Thyroid gland (tissue), 4 donors: ENCODE results near the gene RBFA. TPM values are rescaled to one million over a fixed set of nuclear protein-coding genes. Genes with fewer than 3 reads are reported as not detected.

Experiments used
- DNase-seq, 2 donors: peaks; one replicate each; pipeline ENCODE4 v3.0.0-alpha.2; 2019
- H3K27ac ChIP-seq, 3 donors: fragments of 200-600 bp; sonication (generic); 1 replicate in 2 of 3; 2 replicates in 1 of 3; pipeline ENCODE4 v1.5.1; 2016 to 2019; ENCODE audit warnings: mild to moderate bottlenecking in 1 of 3, moderate library complexity in 1 of 3
- H3K27me3 ChIP-seq: fragments of 200-600 bp; sonication (generic); one replicate; pipeline ENCODE4 v1.5.1; 2019
- H3K36me3 ChIP-seq, 2 donors: fragments of 200-600 bp; sonication (generic); one replicate each; pipeline ENCODE4 v1.5.1; 2016 to 2019
- H3K4me1 ChIP-seq, 2 donors: fragments of 200-600 bp; sonication (generic); one replicate each; pipeline ENCODE4 v1.5.1; 2017 to 2019
- H3K4me3 ChIP-seq, 3 donors: fragments of 200-600 bp; sonication (generic); replicated peaks in 1 of 3; 1 replicate in 2 of 3; 2 replicates in 1 of 3; pipeline ENCODE4 v1.5.1; 2016; ENCODE audit warnings: mild to moderate bottlenecking in 1 of 3
- H3K9me3 ChIP-seq: fragments of 200-600 bp; sonication (generic); one replicate; pipeline ENCODE4 v1.5.1; 2017
- CTCF ChIP-seq, 6 experiments: fragments of 200-600 bp in 3 of 6; fragments of 450-650 bp in 3 of 6; sonication (generic) in 3 of 6; IDR thresholded peaks; one replicate each; pipeline ENCODE4 v1.5.1; 2016 to 2019; ENCODE audit warnings: antibody characterized with exemption in 6 of 6, mild to moderate bottlenecking in 2 of 6, inconsistent platforms in 1 of 6, moderate library complexity in 1 of 6
- POLR2A ChIP-seq, 2 donors: fragments of 450-650 bp; IDR thresholded peaks; one replicate each; pipeline ENCODE4 v1.6.1; 2017; ENCODE audit warnings: antibody characterized with exemption in 2 of 2, mild to moderate bottlenecking in 2 of 2, moderate library complexity in 1 of 2
- WGBS, 2 donors: methylation state at CpG; one replicate each; pipeline ENCODE4 v1.1.5; 2017; 5-methylcytosine and 5-hydroxymethylcytosine counted together
- intact Hi-C: fragments of 100-400 bp; cut with DNase I; formaldehyde crosslinking; loops from one replicate; pipeline ENCODE4 v1.15.1; 2023
- total RNA-seq, 4 donors: library from RNA; depleted of rRNA; stranded (reverse); fragments of >200 nt; gene quantifications; one replicate each; pipeline ENCODE4 v1.2.3, GENCODE V29; 2016

RBFA gene
- total RNA-seq, 4 donors from 2014 or later: 23.5 to 36.5 (median 35.2) TPM

GRCh38 chr18:80037869-80038630 is 3.8 kb downstream of the RBFA start:
- Histone ChIP-seq H3K4me3 (no peak overlapping the region), H3K9me3 (no peaks in the 10 kb centered on the region), H3K4me1 (peaks cover 8 to 12% of the 10 kb centered on the region in 2 donors), H3K36me3 (peaks cover 0 to 7% of the 10 kb centered on the region in 2 donors), H3K27me3 (no peaks in the 10 kb centered on the region), H3K27ac (no peak overlapping the region)
- intact Hi-C loops: no loop called here
- DNase-seq: no peak
- 89 to 90% methylated on average over 15 to 17 of the region's 17 CpGs for WGBS, 2 donors
- TF ChIP-seq CTCF (IDR thresholded peaks at IDR 0.05) (no peak), POLR2A (IDR thresholded peaks at IDR 0.05) (no peak)

- Histone ChIP-seq H3K9me3 (no peaks in the 10 kb centered on the region), H3K4me1 (peaks cover 0 to 2% of the 10 kb centered on the region in 2 donors), H3K4me3 (no peak overlapping the region), H3K27me3 (no peaks in the 10 kb centered on the region), H3K27ac (no peak overlapping the region), H3K36me3 (peaks cover 7 to 11% of the 10 kb centered on the region in 2 donors)
- 96 to 97% methylated on average over 3 of the region's 3 CpGs for WGBS, 2 donors
- DNase-seq: no peak
- intact Hi-C loops: no loop called here
- TF ChIP-seq CTCF (IDR thresholded peaks at IDR 0.05) (no peak), POLR2A (IDR thresholded peaks at IDR 0.05) (no peak)
Observed at GRCh38 chr18:80040515-80040914, 6.3 kb downstream of the RBFA start.

GRCh38 chr18:80041424-80041823 is 7.2 kb downstream of the RBFA start:
- WGBS, 2 donors: 87 to 91% methylated on average over 11 of the region's 11 CpGs
- Histone ChIP-seq H3K36me3 (peaks cover 7 to 11% of the 10 kb centered on the region in 2 donors), H3K4me1 (no peaks in the 10 kb centered on the region), H3K27ac (no peak overlapping the region), H3K27me3 (no peaks in the 10 kb centered on the region), H3K9me3 (no peaks in the 10 kb centered on the region), H3K4me3 (no peak overlapping the region)
- no peak for DNase-seq
- TF ChIP-seq CTCF (IDR thresholded peaks at IDR 0.05) (no peak), POLR2A (IDR thresholded peaks at IDR 0.05) (no peak)
- intact Hi-C loops: no loop called here

- Histone ChIP-seq H3K4me3 (no peak overlapping the region), H3K4me1 (no peaks in the 10 kb centered on the region), H3K9me3 (no peaks in the 10 kb centered on the region), H3K27me3 (no peaks in the 10 kb centered on the region), H3K27ac (no peak overlapping the region), H3K36me3 (peaks cover 7 to 11% of the 10 kb centered on the region in 2 donors)
- intact Hi-C loops: no loop called here
- DNase-seq: no peak
- TF ChIP-seq CTCF (IDR thresholded peaks at IDR 0.05) (no peak), POLR2A (IDR thresholded peaks at IDR 0.05) (no peak)
- 88 to 92% methylated on average over 4 of the region's 4 CpGs for WGBS, 2 donors
Observed at GRCh38 chr18:80042785-80043184, 8.6 kb downstream of the RBFA start.

- Histone ChIP-seq H3K36me3 (peaks cover 5 to 7% of the 10 kb centered on the region in 2 donors), H3K27me3 (no peaks in the 10 kb centered on the region), H3K4me1 (no peaks in the 10 kb centered on the region), H3K9me3 (no peaks in the 10 kb centered on the region), H3K4me3 (no peak overlapping the region), H3K27ac (no peak overlapping the region)
- DNase-seq: no peak
- WGBS, 2 donors: 95 to 97% methylated on average over 11 of the region's 11 CpGs
- intact Hi-C loops: no loop called here
- no peak for TF ChIP-seq POLR2A (IDR thresholded peaks at IDR 0.05)
- TF ChIP-seq CTCF (IDR thresholded peaks at IDR 0.05): no peak
Observed at GRCh38 chr18:80044072-80044471, 9.8 kb downstream of the RBFA start.
